T-helper 22 cell (primary cell): ENCODE results near the gene MTIF3.
"Not testable (repeated sequence)": the region's sequence is repeated elsewhere in the genome, so short reads cannot be mapped to it uniquely, and the experiment has no call there.

Experiments
- DNase-seq: peaks from one replicate; pipeline ENCODE4 v3.0.0-alpha.2; 2020; ENCODE audit warnings: low read depth

Gene MTIF3

DNA sequence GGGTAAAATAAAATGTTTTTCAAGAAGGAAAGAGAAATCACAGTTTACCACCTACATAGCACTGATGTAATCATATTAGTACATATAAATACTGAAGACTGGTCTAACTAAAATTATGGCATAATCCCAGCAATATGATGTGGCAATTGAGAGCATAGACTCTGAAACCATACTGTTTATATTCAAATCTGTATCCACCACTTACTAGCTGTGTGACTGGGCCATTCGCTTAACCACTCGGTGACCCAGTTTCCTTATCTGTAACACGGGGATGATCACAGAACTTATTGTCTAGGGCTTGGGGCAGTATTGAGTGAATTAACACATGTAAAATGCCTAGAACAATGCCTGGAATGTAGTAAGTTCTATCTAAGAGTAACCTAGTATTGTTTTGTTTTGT, 39.0 kb downstream of the MTIF3 start:
- no peak for DNase-seq

DNA sequence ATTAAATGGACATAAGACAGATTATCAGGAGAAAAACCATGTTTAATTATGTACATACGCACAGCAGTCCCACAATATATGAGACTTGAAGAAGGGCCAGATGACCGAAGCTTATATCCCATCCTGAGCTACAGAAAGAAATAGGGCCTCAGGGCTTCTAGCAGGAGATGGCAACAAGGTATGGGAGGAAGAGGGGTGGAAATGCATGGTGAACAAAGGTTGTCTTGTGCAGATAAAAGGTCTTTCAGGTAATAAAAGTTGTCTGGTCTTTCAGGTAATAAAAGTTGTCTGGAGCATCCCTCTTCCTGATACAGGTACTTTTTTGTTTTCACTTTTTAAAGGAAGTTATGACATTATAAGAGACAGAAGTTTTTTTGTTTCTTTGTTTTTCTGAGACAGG, 41.4 kb downstream of the MTIF3 start:
- no peak for DNase-seq

DNA sequence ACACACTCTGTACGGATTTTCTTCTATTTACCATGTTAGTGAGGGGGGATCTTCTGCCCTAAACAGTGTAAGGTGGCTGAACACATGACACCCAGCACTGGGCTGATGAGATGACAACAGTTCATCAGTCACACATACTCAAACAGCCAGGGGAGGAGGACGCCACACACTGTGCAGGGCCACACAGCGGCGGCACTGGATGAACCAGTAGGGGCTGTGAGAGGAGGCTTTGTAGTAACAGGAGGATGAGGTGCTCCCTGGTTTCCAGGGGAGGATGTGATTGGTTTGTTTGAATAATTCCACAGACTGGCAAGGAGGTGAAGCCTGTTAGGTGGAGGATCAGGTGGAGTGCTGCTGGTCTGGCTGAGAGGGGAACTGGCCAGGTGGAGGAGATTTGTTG, 42.3 kb downstream of the MTIF3 start:
- no peak for DNase-seq

DNA sequence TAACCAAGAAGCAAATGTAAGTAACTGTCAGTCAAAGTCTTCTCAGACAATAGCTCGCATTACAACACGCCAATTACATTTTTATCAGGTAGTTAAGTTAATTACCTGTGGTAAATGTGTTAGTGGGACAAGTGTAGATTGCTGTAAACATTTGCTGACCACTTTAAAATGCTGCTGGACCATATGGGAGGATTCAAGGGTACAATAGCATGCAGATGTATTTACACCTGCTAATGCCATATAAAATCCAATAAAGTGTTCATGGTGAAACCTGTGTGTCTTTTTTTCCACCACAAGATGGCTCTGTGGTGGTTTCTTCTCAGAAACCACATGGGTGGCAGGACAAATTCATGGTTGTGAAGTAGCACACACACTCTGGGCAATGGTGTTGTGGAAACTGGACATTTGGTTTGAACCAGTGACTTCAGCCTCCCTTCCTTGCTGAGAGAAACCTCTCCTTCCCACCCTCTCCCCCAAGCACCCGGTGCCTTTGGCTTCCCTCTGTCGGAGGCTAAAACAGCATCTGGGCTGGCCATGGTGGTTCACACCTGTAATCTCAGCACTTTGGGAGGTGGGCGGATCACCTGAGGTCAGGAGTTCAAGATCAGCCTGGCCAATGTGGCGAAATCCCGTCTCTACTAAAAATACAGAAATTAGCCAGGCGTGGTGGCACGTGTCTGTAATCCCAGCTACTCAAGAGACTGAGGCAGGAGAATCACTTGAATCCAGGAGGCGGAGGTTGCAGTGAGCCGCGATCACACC, 44.0 kb downstream of the MTIF3 start:
- DNase-seq = no peak

DNA sequence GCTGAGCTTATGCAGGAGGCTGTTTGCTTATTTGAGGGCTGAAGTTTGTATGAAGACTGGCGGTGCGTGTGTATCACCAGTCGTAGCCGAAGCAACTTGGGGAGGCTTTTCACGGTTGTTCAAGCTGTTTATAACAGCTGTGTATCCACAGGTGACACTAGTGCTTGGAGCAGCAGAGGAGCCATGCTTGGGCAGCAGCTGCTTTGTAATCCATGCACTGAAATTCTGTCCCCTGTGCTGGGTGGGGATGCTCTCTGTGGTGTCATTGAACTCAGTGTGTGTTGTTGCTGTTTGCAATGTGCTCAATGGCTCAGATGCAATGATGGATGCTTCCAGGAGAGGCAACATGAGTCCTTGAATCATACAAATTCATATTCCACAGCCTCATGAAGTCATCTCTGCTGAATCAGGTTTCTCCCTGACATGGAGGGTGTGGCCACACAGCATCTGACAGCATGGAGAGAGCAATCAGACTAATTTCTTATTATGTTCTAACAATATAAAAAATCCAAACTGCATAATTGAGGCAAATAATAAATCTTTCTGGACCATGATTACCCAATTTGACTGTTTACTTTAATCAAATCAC, 44.7 kb downstream of the MTIF3 start:
- DNase-seq = no peak

DNA sequence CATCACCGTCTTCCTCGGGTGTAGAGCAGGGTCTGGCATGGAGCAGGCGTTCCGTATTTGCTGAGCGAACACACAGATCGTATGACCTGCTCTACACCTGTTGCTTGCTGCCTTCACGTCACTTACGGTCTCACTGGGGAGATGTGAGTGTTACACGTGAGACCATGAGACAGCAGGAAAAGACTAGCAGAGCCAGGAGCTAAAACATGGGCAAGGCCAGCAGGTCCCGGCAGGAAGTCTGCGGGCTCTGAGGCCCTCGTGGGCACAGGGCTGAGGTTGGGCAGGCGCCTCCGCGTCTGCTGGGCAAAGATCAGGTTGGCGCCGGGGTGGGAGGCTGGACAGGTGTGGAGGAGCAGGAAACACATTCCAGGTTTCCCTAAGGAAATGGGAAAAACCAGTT, 45.7 kb downstream of the MTIF3 start:
- DNase-seq = no peak

DNA sequence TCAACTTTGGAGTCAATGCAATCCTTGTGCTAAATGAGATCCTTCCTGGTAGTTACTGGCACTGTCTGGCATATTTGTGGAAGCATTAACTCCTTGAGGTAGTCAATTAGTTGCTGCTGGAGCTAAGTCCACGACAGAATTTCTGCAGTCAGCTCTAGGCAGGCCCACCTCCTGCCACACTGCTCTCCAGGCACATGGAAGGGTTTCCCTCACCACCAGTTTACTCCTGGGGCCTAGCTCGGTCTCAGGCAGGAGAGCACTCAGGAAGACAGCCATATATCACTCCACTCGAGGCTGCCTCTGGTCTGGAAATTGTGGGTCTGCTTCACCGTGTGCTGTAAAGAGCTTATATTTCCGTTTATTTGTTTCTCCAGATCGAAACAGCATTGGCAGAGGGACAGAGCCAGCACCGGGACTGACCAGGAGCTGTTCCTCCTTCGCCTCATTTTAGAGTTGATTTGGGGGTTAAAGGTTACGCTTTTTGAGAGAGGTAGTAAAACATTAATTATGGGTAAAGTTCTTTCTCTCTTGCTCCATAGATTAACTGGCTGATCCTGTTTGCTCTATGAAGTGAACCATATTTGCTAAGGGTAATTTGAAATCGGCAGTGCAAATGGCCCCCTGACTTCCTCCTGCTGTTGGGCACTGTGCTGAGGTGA, 46.5 kb downstream of the MTIF3 start:
- no peak for DNase-seq

DNA sequence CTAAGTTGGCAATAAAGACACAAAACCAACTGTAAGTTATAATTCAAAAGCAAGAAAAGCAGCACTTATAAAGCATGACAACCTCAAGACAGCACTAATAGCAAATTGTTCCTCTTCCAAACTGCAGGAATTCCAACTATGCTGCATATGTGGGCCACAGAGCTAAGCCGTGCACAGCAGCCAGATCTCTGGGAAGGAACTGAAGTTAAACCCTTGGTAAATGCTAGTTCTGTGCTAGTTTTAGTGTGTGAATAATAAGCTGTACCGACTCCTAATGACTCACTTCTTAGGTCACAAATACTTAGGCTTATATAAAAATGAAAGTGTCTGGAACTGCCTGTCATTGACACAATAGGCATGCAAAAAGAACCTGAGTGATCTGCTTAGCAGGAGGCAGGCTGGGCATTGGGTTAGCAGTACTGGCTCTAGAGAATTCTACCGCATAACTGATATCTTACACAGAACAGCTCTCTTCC, 47.1 kb downstream of the MTIF3 start:
- DNase-seq = no peak

DNA sequence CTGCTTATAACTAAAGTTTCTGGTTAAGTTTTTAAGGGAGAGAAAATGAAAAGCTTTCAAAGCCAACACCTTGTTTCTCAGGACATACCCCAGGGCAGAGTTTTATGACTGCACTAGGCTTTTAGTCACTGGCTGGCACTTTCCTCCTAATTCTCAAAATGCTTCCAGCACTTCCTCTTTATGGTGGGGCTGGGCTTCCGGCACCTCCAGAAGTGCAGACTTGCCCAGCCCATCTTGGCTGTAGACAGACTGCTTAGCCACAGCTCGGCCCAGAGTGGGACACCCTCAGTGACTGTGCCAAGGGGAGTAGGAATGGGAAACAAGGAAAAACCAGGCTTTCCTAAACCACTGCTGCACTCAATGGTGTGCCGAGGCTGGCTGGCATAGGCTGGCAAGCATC, 49.2 kb downstream of the MTIF3 start:
- DNase-seq = no peak

DNA sequence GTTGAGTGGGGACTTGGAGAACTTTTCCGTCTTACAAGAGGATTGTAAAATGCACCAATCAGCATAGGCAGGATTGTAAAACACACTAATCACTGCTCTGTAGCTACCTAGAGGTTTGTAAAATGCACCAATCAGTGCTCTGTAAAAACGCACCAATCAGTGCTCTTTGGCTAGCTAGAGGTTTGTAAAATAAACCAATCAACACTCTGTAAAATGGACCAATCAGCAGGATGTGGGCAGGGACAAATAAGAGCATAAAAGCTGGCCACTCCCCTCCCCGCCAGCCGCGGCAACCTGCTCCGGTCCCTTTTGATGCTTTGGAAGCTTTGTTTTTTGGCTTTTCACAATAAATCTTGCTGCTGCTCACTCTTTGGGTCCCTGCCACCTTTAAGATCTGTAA, 50.0 kb downstream of the MTIF3 start:
- not testable (repeated sequence) for DNase-seq

DNA sequence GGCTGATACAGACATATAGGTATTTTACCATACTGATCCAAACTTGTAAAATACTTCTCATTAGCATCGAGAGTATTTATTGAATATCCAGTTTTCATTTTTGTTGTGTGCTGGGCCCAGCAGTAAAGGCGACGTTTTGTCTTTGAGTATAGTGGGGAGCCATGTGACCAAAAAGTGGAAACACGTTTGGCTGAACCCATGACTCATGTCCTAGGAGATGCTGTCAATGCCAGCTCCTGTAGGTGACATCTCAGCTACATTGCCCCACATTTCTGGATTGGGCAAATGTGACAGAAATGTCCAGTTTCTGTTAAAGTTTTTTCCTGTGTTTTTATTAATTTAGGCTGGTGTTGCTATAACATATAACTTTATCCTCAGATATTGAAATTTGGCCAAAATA, 52.0 kb downstream of the MTIF3 start:
- DNase-seq = no peak

DNA sequence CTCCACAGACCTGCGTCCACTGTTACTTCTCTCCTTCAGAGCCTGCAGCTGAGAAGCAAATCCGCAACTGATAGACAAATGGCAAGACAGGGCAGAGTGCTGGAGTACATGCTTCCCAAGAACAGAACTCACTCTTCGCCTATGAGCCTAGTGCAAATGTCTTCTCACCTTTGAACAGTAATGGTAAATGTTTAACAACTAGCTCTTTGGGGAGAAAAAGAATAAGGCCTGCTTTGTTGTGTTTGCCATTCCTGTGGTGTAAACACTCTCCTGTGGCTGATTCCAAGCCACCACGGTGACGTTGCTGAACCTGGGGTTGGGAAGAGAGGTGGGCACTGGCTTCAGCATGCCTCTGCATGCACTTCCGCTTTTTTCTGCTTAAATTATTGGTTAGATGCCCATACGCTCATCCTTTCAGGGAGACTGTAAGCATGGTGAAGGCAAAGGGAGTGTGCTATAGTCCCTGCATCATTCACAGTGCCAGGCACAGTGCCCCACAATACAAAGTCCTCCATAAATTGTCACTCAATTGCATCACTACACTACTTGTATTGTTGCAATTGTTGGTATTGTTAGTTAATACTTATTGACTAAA, 54.0 kb downstream of the MTIF3 start:
- DNase-seq = no peak

DNA sequence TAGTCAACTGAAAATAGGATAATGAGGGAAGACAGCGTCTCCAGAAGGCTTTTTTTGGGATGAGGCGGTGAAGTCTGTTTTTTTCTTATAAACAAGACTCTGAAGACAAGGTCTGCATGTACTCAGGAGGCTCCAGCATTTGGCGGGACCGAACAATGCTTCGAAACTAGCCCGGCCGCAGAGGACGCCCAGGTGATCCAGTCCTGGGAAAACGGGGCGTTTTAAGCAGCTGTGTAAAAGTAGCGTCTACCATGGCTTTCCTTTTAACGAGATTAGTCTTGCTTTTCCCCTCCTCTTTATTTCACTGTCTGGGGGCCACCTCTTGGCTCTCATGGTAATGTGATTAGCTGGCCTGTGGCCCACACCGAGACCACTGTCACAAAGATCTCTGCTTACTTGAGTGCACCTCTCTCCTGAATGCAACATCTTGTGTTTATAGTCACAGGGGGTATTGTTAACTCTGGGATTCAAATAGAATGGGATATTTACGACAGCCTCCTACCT, 55.3 kb downstream of the MTIF3 start:
- no peak for DNase-seq

DNA sequence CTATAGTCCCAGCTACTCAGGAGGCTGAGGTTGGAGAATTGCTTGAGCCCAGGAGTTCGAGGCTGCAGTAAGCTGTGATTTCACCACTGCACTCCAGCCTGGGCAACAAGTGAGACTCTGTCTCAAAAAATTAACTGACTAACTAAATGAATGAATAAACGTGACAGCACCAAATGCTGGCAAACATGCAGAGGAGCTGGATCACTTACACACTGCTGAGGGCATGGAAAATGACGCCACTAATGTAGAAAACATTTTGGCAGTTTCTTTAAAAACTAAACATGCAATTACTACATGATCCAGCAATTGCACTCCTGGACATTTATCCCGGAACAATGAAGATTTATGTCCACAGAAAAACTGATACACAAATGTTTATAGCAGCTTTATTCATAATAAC, 57.3 kb downstream of the MTIF3 start:
- no peak for DNase-seq

DNA sequence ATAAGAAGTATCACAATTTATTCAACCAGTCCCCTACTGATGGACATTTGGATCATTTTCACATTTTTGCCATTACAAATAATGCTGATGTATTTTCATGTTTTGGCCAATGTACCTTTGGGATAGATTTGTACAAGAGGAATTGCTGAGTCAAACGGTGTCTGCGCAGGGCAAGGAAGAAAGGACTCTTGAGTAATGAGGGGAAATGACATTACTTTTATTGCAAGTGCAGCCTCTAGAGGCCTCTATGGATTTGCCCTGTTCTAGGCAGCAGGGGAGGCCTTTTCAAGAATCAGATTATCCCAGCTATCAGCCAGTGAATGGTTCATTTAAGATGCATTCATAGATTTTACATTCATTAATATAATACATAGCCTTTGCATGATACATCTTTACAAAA, 58.9 kb downstream of the MTIF3 start:
- no peak for DNase-seq

DNA sequence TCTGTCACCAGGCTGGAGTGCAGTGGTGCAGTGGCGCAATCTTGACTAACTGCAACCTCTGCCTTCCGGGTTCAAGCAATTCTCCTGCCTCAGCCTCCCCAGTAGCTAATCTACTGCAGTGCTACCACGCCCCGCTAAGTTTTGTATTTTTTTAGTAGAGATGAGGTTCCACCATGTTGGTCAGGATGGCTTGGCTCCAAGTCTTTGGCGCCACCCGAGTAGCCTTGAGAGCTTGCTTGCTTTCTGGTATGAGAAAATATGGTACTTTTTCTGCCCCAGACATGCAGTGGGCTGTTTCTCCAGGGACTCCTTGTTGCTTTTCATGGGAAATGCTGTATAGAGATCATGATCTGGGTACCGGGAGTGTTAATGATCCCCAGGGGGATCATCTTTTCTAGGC, 60.5 kb downstream of the MTIF3 start:
- DNase-seq = no peak

DNA sequence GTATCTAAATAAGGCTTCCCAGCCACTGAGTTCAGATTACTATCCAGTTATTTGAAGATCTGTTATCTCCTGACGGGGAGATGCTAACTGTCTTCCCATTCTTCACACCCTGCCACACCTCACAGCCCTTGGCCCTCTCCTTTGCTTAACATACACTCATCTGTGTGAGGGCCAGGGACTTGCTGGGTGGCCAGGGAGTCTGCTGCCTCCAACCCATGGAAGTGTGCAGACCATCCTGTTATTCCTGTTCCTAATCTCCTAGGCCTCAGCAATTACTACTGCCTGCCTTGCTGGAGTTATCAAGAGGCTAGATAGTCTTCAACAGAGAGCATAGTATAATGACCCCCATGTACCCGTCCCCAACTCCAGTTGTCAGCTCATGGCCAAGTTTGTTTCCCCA, 62.1 kb downstream of the MTIF3 start:
- DNase-seq = no peak
